ENCODE data around the gene ANO1.

ANO1 gene

GRCh38 chr11:70229737-70230136, 151.6 kb downstream of the ANO1 start:
- Histone ChIP-seq H3K4me2 (ENCODE audit: low read length) (no peak overlapping the region), H3K79me2 (no peaks in the 10 kb centered on the region), H3K27ac (no peak overlapping the region), H3K36me3 (ENCODE audit: control insufficient read depth, insufficient read depth, low read length) (no peaks in the 10 kb centered on the region), H3K4me1 (no peaks in the 10 kb centered on the region), H3K27me3 (ENCODE audit: control insufficient read depth, insufficient read depth, low read length) (no peaks in the 10 kb centered on the region), H3K9ac (no peak overlapping the region), H3K9me3 (ENCODE audit: control insufficient read depth, low read length) (no peaks in the 10 kb centered on the region), H3K4me3 (ENCODE audit: low read depth, low read length) (no peak overlapping the region), H2AFZ (no peak overlapping the region)
- no peak for TF ChIP-seq CTCF (IDR thresholded peaks at IDR 0.05)

- TF ChIP-seq CTCF (IDR thresholded peaks at IDR 0.05), result no peak
- H3K27me3 ChIP-seq (ENCODE audit: control insufficient read depth, insufficient read depth, low read length), result no peaks in the 10 kb centered on the region
Measured at GRCh38 chr11:70230151-70230839, 152.2 kb downstream of the ANO1 start.

GRCh38 chr11:70230840-70231710, 153.0 kb downstream of the ANO1 start:
- TF ChIP-seq CTCF (IDR thresholded peaks at IDR 0.05), result no peak
- Histone ChIP-seq H3K4me1 (no peaks in the 10 kb centered on the region), H2AFZ (no peak overlapping the region), H3K79me2 (no peaks in the 10 kb centered on the region), H3K36me3 (ENCODE audit: control insufficient read depth, insufficient read depth, low read length) (no peaks in the 10 kb centered on the region), H3K27me3 (ENCODE audit: control insufficient read depth, insufficient read depth, low read length) (no peaks in the 10 kb centered on the region), H3K9ac (no peak overlapping the region), H3K4me3 (ENCODE audit: low read depth, low read length) (no peak overlapping the region), H3K27ac (no peak overlapping the region), H3K4me2 (ENCODE audit: low read length) (no peak overlapping the region), H3K9me3 (ENCODE audit: control insufficient read depth, low read length) (no peaks in the 10 kb centered on the region)

More at GRCh38 chr11:70230151-70230839, 152.2 kb downstream of the ANO1 start:
- no peak overlapping the region for H3K27ac ChIP-seq
- H2AFZ ChIP-seq, result no peak overlapping the region
- no peaks in the 10 kb centered on the region for H3K4me1 ChIP-seq
- H3K36me3 ChIP-seq (ENCODE audit: control insufficient read depth, insufficient read depth, low read length), result no peaks in the 10 kb centered on the region
- H3K4me3 ChIP-seq (ENCODE audit: low read depth, low read length), result no peak overlapping the region
- no peaks in the 10 kb centered on the region for H3K9me3 ChIP-seq (ENCODE audit: control insufficient read depth, low read length)
- no peak overlapping the region for H3K4me2 ChIP-seq (ENCODE audit: low read length)
- no peaks in the 10 kb centered on the region for H3K79me2 ChIP-seq
- H3K9ac ChIP-seq, result no peak overlapping the region

GRCh38 chr11:70233034-70233433, 154.9 kb downstream of the ANO1 start:
- Histone ChIP-seq H3K27ac (no peak overlapping the region), H3K4me1 (no peaks in the 10 kb centered on the region), H3K9ac (no peak overlapping the region), H3K27me3 (ENCODE audit: control insufficient read depth, insufficient read depth, low read length) (no peaks in the 10 kb centered on the region), H2AFZ (no peak overlapping the region), H3K4me3 (ENCODE audit: low read depth, low read length) (no peak overlapping the region), H3K9me3 (ENCODE audit: control insufficient read depth, low read length) (no peaks in the 10 kb centered on the region), H3K4me2 (ENCODE audit: low read length) (no peak overlapping the region), H3K79me2 (no peaks in the 10 kb centered on the region), H3K36me3 (ENCODE audit: control insufficient read depth, insufficient read depth, low read length) (no peaks in the 10 kb centered on the region)
- TF ChIP-seq CTCF (IDR thresholded peaks at IDR 0.05), result no peak

Measured in parathyroid adenoma (tissue), 2 donors.